Astrocyte (in vitro differentiated cells and primary cell): ENCODE data around the gene MAPKBP1. TPM values are rescaled to one million over a fixed set of nuclear protein-coding genes. Genes with fewer than 3 reads are reported as not detected.

Experiments used
- DNase-seq: peaks from one replicate; pipeline ENCODE4 v3.0.0-alpha.2; 2010; ENCODE audit warnings: low read depth
- FAIRE-seq: peaks from 2 replicates; lab custom pipeline; 2011; peaks lifted over from hg19 to GRCh38; lab: Jason Lieb, UNC
- H2AFZ ChIP-seq: 2 replicates; pipeline ENCODE4 v1.6.0; 2012; ENCODE audit warnings: low read depth, low read length, inconsistent platforms
- H3K27ac ChIP-seq: 2 replicates; pipeline ENCODE4 v1.5.1; 2011; ENCODE audit warnings: low read depth, low read length, inconsistent platforms
- H3K27me3 ChIP-seq: 2 replicates; pipeline ENCODE4 v1.6.0; 2011; ENCODE audit warnings: low read length, inconsistent platforms; ENCODE audit not compliant: insufficient read depth
- H3K36me3 ChIP-seq: 2 replicates; pipeline ENCODE4 v1.5.1; 2011; ENCODE audit warnings: low read length, inconsistent platforms; ENCODE audit not compliant: insufficient read depth
- H3K4me1 ChIP-seq: 2 replicates; pipeline ENCODE4 v1.5.1; 2011; ENCODE audit warnings: low read length, inconsistent platforms; ENCODE audit not compliant: insufficient read depth
- H3K4me2 ChIP-seq: 2 replicates; pipeline ENCODE4 v1.6.0; 2012; ENCODE audit warnings: low read length, inconsistent platforms
- H3K4me3 ChIP-seq: 2 replicates; pipeline ENCODE4 v1.5.1; 2011; ENCODE audit warnings: low read depth, mild to moderate bottlenecking, low read length, inconsistent platforms; ENCODE audit not compliant: insufficient read depth
- H3K79me2 ChIP-seq: 2 replicates; pipeline ENCODE4 v1.6.0; 2012; ENCODE audit warnings: mild to moderate bottlenecking, low read length, inconsistent platforms; ENCODE audit not compliant: insufficient read depth
- H3K9ac ChIP-seq: 2 replicates; pipeline ENCODE4 v1.6.0; 2012; ENCODE audit warnings: mild to moderate bottlenecking, low read length, inconsistent platforms
- H3K9me3 ChIP-seq: 2 replicates; pipeline ENCODE4 v1.5.1; 2012; ENCODE audit warnings: low read depth, mild to moderate bottlenecking, low read length, inconsistent platforms; ENCODE audit not compliant: insufficient read depth
- H4K20me1 ChIP-seq: 2 replicates; pipeline ENCODE4 v1.6.0; 2012; ENCODE audit warnings: low read length, inconsistent platforms; ENCODE audit not compliant: insufficient read depth
- H3K27ac Mint-ChIP-seq: one replicate; pipeline ENCODE4 v1.8.0; 2021; ENCODE audit warnings: mild to moderate bottlenecking, mixed read lengths; ENCODE audit not compliant: unreplicated experiment
- H3K27me3 Mint-ChIP-seq: one replicate; pipeline ENCODE4 v1.8.0; 2021; ENCODE audit warnings: low read depth, mixed read lengths; ENCODE audit not compliant: unreplicated experiment
- H3K36me3 Mint-ChIP-seq: one replicate; pipeline ENCODE4 v1.8.0; 2021; ENCODE audit warnings: low read depth, mixed read lengths; ENCODE audit not compliant: unreplicated experiment
- H3K4me1 Mint-ChIP-seq: one replicate; pipeline ENCODE4 v1.8.0; 2021; ENCODE audit warnings: low read depth, mixed read lengths; ENCODE audit not compliant: unreplicated experiment
- H3K4me3 Mint-ChIP-seq: one replicate; pipeline ENCODE4 v1.8.0; 2021; ENCODE audit warnings: mild to moderate bottlenecking, moderate library complexity, mixed read lengths; ENCODE audit not compliant: unreplicated experiment
- H3K9me3 Mint-ChIP-seq: one replicate; pipeline ENCODE4 v1.8.0; 2021; ENCODE audit warnings: mild to moderate bottlenecking, mixed read lengths; ENCODE audit not compliant: unreplicated experiment
- EZH2 ChIP-seq: IDR thresholded peaks from 2 replicates; pipeline ENCODE4 v1.6.1; 2012; ENCODE audit warnings: mild to moderate bottlenecking, low read length, inconsistent platforms; ENCODE audit not compliant: insufficient read depth
- total RNA-seq: library from RNA; stranded (reverse); gene quantifications from 2 replicates; pipeline ENCODE4 v1.2.1, GENCODE V29; 2021
- TF ChIP-seq, protein P1 (sequence below): IDR thresholded peaks from 2 replicates; pipeline ENCODE4 v1.5.1; 2011; ENCODE audit warnings: low read depth, mild to moderate bottlenecking, inconsistent platforms, low read length, moderate library complexity; ENCODE audit not compliant: insufficient read depth

Gene MAPKBP1
- total RNA-seq, 1 donor from 2014 or later, result 30.8 TPM

DNA sequence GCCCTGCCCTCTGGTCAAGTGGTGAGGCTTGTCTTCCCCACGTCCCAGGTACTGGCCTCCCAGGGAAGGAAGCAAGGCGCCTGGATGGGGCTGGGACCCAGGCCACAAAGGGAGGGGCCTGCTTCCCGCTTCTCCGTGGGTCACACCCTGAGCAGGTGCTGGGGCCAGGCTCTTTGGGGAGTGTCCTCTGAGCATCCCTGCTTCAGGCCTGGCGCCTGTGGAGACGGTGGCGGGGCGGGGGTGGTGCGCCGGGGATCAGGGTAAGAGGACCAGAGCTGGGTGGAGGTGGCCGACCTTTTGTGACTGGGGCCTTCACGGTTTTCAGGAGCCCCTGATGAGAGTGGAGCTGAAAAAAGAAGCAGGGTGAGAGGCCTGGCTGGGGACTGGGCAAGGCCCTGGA is 67.9 kb downstream of the MAPKBP1 start:
- Mint-ChIP-seq H3K4me3 (no peak overlapping the region), H3K9me3 (no peaks in the 10 kb centered on the region), H3K4me1 (no peaks in the 10 kb centered on the region), H3K27me3 (no peaks in the 10 kb centered on the region), H3K27ac (no peak overlapping the region), H3K36me3 (peaks cover 14% of the 10 kb centered on the region)
- H3K4me2 ChIP-seq, result no peak overlapping the region
- TF ChIP-seq, protein P1, sequence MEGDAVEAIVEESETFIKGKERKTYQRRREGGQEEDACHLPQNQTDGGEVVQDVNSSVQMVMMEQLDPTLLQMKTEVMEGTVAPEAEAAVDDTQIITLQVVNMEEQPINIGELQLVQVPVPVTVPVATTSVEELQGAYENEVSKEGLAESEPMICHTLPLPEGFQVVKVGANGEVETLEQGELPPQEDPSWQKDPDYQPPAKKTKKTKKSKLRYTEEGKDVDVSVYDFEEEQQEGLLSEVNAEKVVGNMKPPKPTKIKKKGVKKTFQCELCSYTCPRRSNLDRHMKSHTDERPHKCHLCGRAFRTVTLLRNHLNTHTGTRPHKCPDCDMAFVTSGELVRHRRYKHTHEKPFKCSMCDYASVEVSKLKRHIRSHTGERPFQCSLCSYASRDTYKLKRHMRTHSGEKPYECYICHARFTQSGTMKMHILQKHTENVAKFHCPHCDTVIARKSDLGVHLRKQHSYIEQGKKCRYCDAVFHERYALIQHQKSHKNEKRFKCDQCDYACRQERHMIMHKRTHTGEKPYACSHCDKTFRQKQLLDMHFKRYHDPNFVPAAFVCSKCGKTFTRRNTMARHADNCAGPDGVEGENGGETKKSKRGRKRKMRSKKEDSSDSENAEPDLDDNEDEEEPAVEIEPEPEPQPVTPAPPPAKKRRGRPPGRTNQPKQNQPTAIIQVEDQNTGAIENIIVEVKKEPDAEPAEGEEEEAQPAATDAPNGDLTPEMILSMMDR, result no peak
- no peak for TF ChIP-seq EZH2
- no peak for FAIRE-seq
- no peak overlapping the region for H3K4me3 ChIP-seq
- no peaks in the 10 kb centered on the region for H4K20me1 ChIP-seq
- H3K27ac ChIP-seq, result no peak overlapping the region
- no peaks in the 10 kb centered on the region for H3K9me3 ChIP-seq
- no peak overlapping the region for H3K9ac ChIP-seq
- H3K4me1 ChIP-seq, result no peaks in the 10 kb centered on the region
- H3K27me3 ChIP-seq, result no peaks in the 10 kb centered on the region
- H2AFZ ChIP-seq, result no peak overlapping the region
- no peak for DNase-seq
- peaks cover 3% of the 10 kb centered on the region for H3K36me3 ChIP-seq
- H3K79me2 ChIP-seq, result no peaks in the 10 kb centered on the region

DNA sequence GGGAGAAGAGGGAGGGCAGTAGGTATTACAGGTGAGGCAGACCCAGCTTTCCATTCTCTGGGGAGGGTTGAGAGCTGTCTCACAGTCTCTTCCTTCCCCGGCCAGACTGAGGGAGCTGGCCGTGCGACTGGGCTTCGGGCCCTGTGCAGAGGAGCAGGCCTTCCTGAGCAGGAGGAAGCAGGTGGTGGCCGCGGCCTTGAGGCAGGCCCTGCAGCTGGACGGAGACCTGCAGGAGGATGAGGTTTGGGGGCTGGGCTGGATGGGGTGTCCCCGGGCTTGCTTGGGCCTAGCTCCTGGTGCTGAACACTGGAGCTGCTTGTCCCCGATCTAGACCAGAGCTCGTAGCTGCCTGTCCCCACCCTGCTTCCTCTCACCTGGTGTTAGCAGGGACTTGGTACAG is 69.3 kb downstream of the MAPKBP1 start:
- Mint-ChIP-seq H3K4me3 (no peak overlapping the region), H3K27me3 (peaks cover 4% of the 10 kb centered on the region), H3K9me3 (no peaks in the 10 kb centered on the region), H3K4me1 (peaks cover 5% of the 10 kb centered on the region), H3K27ac (no peak overlapping the region), H3K36me3 (peaks cover 18% of the 10 kb centered on the region)
- Histone ChIP-seq H4K20me1 (no peaks in the 10 kb centered on the region), H3K9ac (no peak overlapping the region), H3K36me3 (peaks cover 3% of the 10 kb centered on the region), H3K4me3 (no peak overlapping the region), H3K79me2 (no peaks in the 10 kb centered on the region), H3K4me2 (no peak overlapping the region), H2AFZ (no peak overlapping the region), H3K27ac (no peak overlapping the region), H3K4me1 (no peaks in the 10 kb centered on the region), H3K9me3 (no peaks in the 10 kb centered on the region), H3K27me3 (no peaks in the 10 kb centered on the region)
- no peak for TF ChIP-seq EZH2
- TF ChIP-seq, protein P1, result no peak
- FAIRE-seq (no peak), DNase-seq (no peak)

DNA sequence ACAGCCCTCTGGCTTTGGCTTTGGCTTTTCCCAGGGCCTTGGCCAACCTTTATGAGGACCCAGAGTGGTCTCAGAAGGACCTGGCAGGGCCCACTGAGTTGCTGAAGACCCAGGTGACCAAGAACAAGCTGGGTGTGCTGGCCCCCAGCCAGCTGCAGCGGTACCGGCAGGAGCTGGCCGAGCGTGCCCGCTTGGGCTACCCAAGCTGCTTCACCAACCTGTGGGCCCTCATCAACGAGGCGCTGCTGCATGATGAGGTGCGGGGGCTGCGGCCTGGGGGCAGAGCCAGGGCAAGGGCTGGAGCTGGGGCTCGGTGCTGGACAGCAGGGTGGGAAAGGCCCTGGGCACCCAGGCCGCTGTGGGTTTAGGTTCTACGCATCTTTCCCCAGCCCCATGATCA is 70.5 kb downstream of the MAPKBP1 start:
- peaks cover 18% of the 10 kb centered on the region for H3K36me3 Mint-ChIP-seq

More for the DNA sequence above, 70.5 kb downstream of the MAPKBP1 start:
- H2AFZ ChIP-seq, result no peak overlapping the region
- H4K20me1 ChIP-seq, result no peaks in the 10 kb centered on the region
- Mint-ChIP-seq H3K4me1 (peaks cover 5% of the 10 kb centered on the region), H3K4me3 (no peak overlapping the region), H3K9me3 (no peaks in the 10 kb centered on the region), H3K27me3 (peaks cover 4% of the 10 kb centered on the region), H3K27ac (no peak overlapping the region)
- H3K27me3 ChIP-seq, result no peaks in the 10 kb centered on the region
- no peak overlapping the region for H3K4me3 ChIP-seq
- H3K79me2 ChIP-seq, result no peaks in the 10 kb centered on the region
- H3K4me1 ChIP-seq, result no peaks in the 10 kb centered on the region
- peaks cover 3% of the 10 kb centered on the region for H3K36me3 ChIP-seq
- no peak for FAIRE-seq
- no peak for DNase-seq
- no peaks in the 10 kb centered on the region for H3K9me3 ChIP-seq
- H3K27ac ChIP-seq, result no peak overlapping the region
- H3K4me2 ChIP-seq, result no peak overlapping the region
- H3K9ac ChIP-seq, result no peak overlapping the region
- no peak for TF ChIP-seq EZH2
- TF ChIP-seq, protein P1, result no peak
